Fibroblast of mammary gland (primary cell): ENCODE data around the gene RNGTT.

Experiments
- DNase-seq: peaks from one replicate; pipeline ENCODE4 v3.0.0-alpha.2; 2010; ENCODE audit warnings: low read depth
- H3K4me3 ChIP-seq: 2 replicates; pipeline ENCODE4 v1.5.1; 2011; ENCODE audit warnings: low read depth, mild to moderate bottlenecking, low read length, moderate library complexity; ENCODE audit not compliant: control insufficient read depth
- CTCF ChIP-seq: conservative IDR thresholded peaks from 2 replicates; pipeline ENCODE4 v1.5.1; 2011; ENCODE audit warnings: low read depth, low read length, inconsistent platforms; ENCODE audit not compliant: control insufficient read depth, insufficient read depth

RNGTT gene

GRCh38 chr6:88702956-88703556 lies 260.4 kb downstream of the RNGTT start:
- DNase-seq = peak; percentile 5
- H3K4me3 ChIP-seq = no peak overlapping the region
- no peak for TF ChIP-seq CTCF

GRCh38 chr6:88698661-88699060 lies 264.8 kb downstream of the RNGTT start:
- no peak overlapping the region for H3K4me3 ChIP-seq
- no peak for TF ChIP-seq CTCF
- DNase-seq = no peak

GRCh38 chr6:88695937-88696336 lies 267.5 kb downstream of the RNGTT start:
- H3K4me3 ChIP-seq = no peak overlapping the region
- no peak for TF ChIP-seq CTCF
- no peak for DNase-seq

- no peak for TF ChIP-seq CTCF
- H3K4me3 ChIP-seq = no peak overlapping the region
- peak; percentile 33 for DNase-seq
Observed at GRCh38 chr6:88683734-88684133, 279.7 kb downstream of the RNGTT start.

- TF ChIP-seq CTCF = no peak
- peak; percentile 17 for DNase-seq
Observed at GRCh38 chr6:88680654-88681053, 282.8 kb downstream of the RNGTT start.

GRCh38 chr6:88679841-88680240 lies 283.6 kb downstream of the RNGTT start:
- DNase-seq = no peak
- H3K4me3 ChIP-seq = no peak overlapping the region
- no peak for TF ChIP-seq CTCF

More at GRCh38 chr6:88680654-88681053, 282.8 kb downstream of the RNGTT start:
- no peak overlapping the region for H3K4me3 ChIP-seq

- TF ChIP-seq CTCF = no peak
- DNase-seq = no peak
- no peak overlapping the region for H3K4me3 ChIP-seq
Observed at GRCh38 chr6:88677356-88677755, 286.1 kb downstream of the RNGTT start.
